Kidney (tissue), 14 donors: Measurements from ENCODE around the gene JUNB. TPM values are rescaled to one million over a fixed set of nuclear protein-coding genes. Genes with fewer than 3 reads are reported as not detected.
A peak's percentile ranks its signal among the peaks of the same experiment; 100 is the strongest.

ENCODE experiments used
- DNase-seq, 5 donors: peaks; one replicate each; pipeline ENCODE4 v3.0.0-alpha.2; 2013 to 2020
- FAIRE-seq: peaks from 2 replicates; lab custom pipeline; 2012; peaks lifted over from hg19 to GRCh38; lab: Jason Lieb, UNC
- H3K27ac ChIP-seq, 2 donors: one replicate each; pipeline ENCODE4 v1.7.0; 2013; ENCODE audit warnings: low read depth in 2 of 2, low read length in 2 of 2, inconsistent platforms in 1 of 2
- H3K27me3 ChIP-seq: one replicate; pipeline ENCODE4 v1.7.1; 2013; ENCODE audit warnings: low read length, inconsistent platforms; ENCODE audit not compliant: control insufficient read depth, insufficient read depth
- H3K36me3 ChIP-seq, 3 donors: one replicate each; pipeline versions ENCODE4 v1.7.0 to v1.7.1; 2013; ENCODE audit warnings: low read length in 3 of 3, control low read depth in 1 of 3, inconsistent platforms in 1 of 3; ENCODE audit not compliant: insufficient read depth in 3 of 3, control insufficient read depth in 2 of 3
- H3K4me1 ChIP-seq, 3 donors: one replicate each; pipeline versions ENCODE4 v1.7.0 to v1.7.1; 2013; ENCODE audit warnings: low read length in 3 of 3, inconsistent platforms in 1 of 3, low read depth in 1 of 3; ENCODE audit not compliant: control insufficient read depth in 2 of 3, insufficient read depth in 2 of 3
- H3K4me3 ChIP-seq, 3 donors: one replicate each; pipeline versions ENCODE4 v1.7.0 to v1.8.1; 2013; ENCODE audit warnings: low read length in 3 of 3, control low read depth in 1 of 3, inconsistent platforms in 1 of 3
- H3K9ac ChIP-seq, 3 donors: one replicate each; pipeline versions ENCODE4 v1.7.0 to v1.7.1; 2013; ENCODE audit warnings: low read length in 3 of 3, control low read depth in 1 of 3, inconsistent platforms in 1 of 3
- H3K9me3 ChIP-seq, 3 donors: one replicate each; pipeline versions ENCODE4 v1.7.0 to v1.7.1; 2013; ENCODE audit warnings: low read length in 3 of 3, control low read depth in 1 of 3, inconsistent platforms in 1 of 3; ENCODE audit not compliant: control insufficient read depth in 2 of 3, insufficient read depth in 1 of 3
- intact Hi-C: fragments of 100-400 bp; cut with DNase I; formaldehyde crosslinking; loops from one replicate; pipeline ENCODE4 v1.11.1; 2022
- polyA plus RNA-seq: library from polyadenylated mRNA; stranded (reverse); fragments of 350-450 nt; fragmentation: Illumina TruSeq; extraction: RNeasy Lipid Tissue Mini Kit (QIAGEN cat#74804); gene quantifications from one replicate; pipeline ENCODE4 v1.2.3, GENCODE V29; 2014; ENCODE audit warnings: low read depth, low replicate concordance; ENCODE audit not compliant: insufficient read depth
- total RNA-seq: library from RNA; stranded (reverse); fragmentation: NEBNext Ultra II Directional; extraction: Animal tissue kit (Norgen Biotek cat#: 25700); gene quantifications from one replicate; pipeline ENCODE4 v1.2.1, GENCODE V29; 2021
- TF ChIP-seq, protein P1 (sequence below): IDR thresholded peaks from 3 replicates; pipeline ENCODE4 v1.5.1; 2012; ENCODE audit warnings: mild to moderate bottlenecking, moderate library complexity, borderline replicate concordance; ENCODE audit not compliant: insufficient read depth; ENCODE audit errors: extremely low read depth
- donor health status: control.
- donor health status: control.
- donor health status: control.
- donor health status: control.
- donor health status: control.
- donor health status: DM: yes; HTN: yes; CAD: no.
- donor health status: Normal renal cell carcinoma (clear cell type).

Gene JUNB
- total and polyA plus RNA-seq, 2 donors from 2014 or later, result 128 to 142 TPM

DNA sequence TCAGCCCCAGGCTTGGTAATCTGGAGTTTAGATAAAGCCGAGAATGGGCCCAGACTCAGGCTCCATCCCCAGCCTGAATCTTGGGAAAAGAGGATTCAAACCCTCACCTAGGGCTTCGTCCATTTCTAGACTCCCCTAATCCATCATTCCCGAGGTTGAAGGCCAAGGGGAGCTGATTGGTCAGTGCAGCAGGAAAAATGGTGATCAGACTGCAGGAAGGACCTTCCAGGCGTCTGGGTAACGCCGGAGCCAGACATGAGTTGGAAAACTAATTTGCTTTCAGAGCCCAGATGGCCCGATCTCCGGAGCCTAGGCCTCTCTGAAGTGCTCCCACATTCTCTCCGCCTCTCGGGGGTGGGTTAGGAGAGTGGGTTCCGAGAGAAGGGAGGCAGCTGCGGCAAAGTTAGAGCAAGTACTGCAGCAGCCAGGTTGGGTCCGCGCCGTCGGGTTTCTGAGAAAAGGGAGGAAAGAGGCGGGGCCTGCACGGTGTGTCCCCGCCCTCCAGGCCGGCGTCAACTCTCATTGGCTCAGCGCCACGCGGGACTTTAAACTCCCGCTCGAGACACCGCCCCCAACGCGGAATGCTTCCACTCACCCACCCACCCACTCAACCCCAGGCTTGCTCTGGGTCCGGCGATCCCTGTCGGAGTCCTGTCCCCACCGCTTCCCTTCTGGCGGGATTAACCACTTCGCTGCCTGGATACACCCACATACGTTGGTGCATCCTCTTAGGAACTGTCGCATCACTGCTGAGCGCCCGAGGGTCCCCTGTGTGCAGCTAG, 43.9 kb downstream of the JUNB start:
- TF ChIP-seq, protein P1, sequence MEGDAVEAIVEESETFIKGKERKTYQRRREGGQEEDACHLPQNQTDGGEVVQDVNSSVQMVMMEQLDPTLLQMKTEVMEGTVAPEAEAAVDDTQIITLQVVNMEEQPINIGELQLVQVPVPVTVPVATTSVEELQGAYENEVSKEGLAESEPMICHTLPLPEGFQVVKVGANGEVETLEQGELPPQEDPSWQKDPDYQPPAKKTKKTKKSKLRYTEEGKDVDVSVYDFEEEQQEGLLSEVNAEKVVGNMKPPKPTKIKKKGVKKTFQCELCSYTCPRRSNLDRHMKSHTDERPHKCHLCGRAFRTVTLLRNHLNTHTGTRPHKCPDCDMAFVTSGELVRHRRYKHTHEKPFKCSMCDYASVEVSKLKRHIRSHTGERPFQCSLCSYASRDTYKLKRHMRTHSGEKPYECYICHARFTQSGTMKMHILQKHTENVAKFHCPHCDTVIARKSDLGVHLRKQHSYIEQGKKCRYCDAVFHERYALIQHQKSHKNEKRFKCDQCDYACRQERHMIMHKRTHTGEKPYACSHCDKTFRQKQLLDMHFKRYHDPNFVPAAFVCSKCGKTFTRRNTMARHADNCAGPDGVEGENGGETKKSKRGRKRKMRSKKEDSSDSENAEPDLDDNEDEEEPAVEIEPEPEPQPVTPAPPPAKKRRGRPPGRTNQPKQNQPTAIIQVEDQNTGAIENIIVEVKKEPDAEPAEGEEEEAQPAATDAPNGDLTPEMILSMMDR, result no peak
- H3K9me3 ChIP-seq, result no peaks in the 10 kb centered on the region
- H3K4me3 ChIP-seq, result no peak overlapping the region
- peaks cover 45% of the 10 kb centered on the region for H3K27me3 ChIP-seq
- H3K9ac ChIP-seq, result no peak overlapping the region
- intact Hi-C loops, result no loop called here
- no peak overlapping the region for H3K27ac ChIP-seq
- no peak for FAIRE-seq
- H3K36me3 ChIP-seq, result no peaks in the 10 kb centered on the region
- peak in 3 of 5 donors; percentile 17 to 65 (median 47) for DNase-seq
- peaks cover 0 to 5% (median 0%) of the 10 kb centered on the region in 3 donors for H3K4me1 ChIP-seq

DNA sequence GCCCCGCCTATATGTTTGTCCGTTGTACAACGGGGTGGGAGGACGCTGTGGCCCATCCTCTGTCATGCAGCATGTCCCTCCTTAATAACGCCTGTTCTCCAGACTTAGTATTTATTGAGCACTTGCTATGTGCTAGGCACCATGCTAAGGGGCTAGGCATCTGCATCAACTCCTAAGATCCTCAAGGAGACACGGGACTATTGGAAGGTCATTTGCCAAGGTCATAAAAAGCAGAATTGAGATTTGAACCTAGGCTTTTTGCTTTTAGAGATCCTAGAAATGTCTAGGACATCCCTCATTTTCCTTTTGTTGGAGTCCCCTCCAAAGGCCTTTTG, 45.2 kb downstream of the JUNB start:
- Histone ChIP-seq H3K36me3 (no peaks in the 10 kb centered on the region), H3K9ac (no peak overlapping the region), H3K9me3 (no peaks in the 10 kb centered on the region), H3K4me3 (no peak overlapping the region), H3K27me3 (peaks cover 45% of the 10 kb centered on the region), H3K4me1 (peaks cover 0 to 5% (median 0%) of the 10 kb centered on the region in 3 donors), H3K27ac (no peak overlapping the region)
- intact Hi-C loops, result no loop called here
- FAIRE-seq (no peak), DNase-seq (no peak)
- TF ChIP-seq, protein P1, result no peak

DNA sequence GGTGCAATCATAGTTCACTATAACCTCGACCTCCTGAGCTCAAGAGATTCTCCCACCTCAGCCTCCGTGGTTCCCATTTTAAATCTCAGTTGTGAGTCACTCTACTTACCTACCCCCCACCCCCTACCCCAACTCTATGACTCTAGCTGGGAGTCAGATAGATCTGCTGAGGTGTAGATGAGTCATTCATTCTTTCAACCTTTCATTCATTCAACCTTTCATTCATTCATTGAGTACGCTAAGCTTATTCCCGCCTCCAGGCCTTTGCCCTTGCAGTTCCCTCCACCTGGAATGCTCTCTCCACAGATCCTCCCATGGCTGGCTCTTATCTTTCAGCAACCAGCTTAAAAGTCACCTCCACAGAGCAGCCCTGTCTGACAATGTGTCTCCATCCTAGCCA, 45.9 kb downstream of the JUNB start:
- FAIRE-seq, result no peak
- Histone ChIP-seq H3K27me3 (peaks cover 45% of the 10 kb centered on the region), H3K9ac (no peak overlapping the region), H3K4me1 (peaks cover 0 to 5% (median 0%) of the 10 kb centered on the region in 3 donors), H3K36me3 (no peaks in the 10 kb centered on the region), H3K27ac (no peak overlapping the region), H3K4me3 (no peak overlapping the region), H3K9me3 (no peaks in the 10 kb centered on the region)
- TF ChIP-seq, protein P1, result no peak
- no peak for DNase-seq
- intact Hi-C loops, result no loop called here
